ENCODE measurements around the gene CKAP4. TPM values are rescaled to one million over a fixed set of nuclear protein-coding genes. Genes with fewer than 3 reads are reported as not detected.
A peak's percentile ranks its signal among the peaks of the same experiment; 100 is the strongest.

CKAP4 gene
- total RNA-seq, 4 donors from 2014 or later: 28.7 to 51.6 (median 38.8) TPM

- no peaks in the 10 kb centered on the region for H3K9me3 ChIP-seq
- no peaks in the 10 kb centered on the region for H3K36me3 ChIP-seq
- TF ChIP-seq CTCF (IDR thresholded peaks at IDR 0.05): no peak
- no peak for TF ChIP-seq POLR2A (IDR thresholded peaks at IDR 0.05; ENCODE audit: low read depth)
- TF ChIP-seq EP300 (IDR thresholded peaks at IDR 0.05): no peak
- no peak for TF ChIP-seq POLR2AphosphoS5 (IDR thresholded peaks at IDR 0.05)
- 95% methylated on average over 3 of the region's 3 CpGs for WGBS
- peaks cover 0 to 15% (median 11%) of the 10 kb centered on the region in 4 donors for H3K4me1 ChIP-seq
- no peak for DNase-seq (ENCODE audit: extremely low spot score)
- H3K27ac ChIP-seq (replicated peaks in 1 of 4): no peak overlapping the region
- intact Hi-C loops (cut with DNase I): no loop called here
- H3K4me3 ChIP-seq: no peak overlapping the region
- no peaks in the 10 kb centered on the region for H3K27me3 ChIP-seq
Measured at GRCh38 chr12:106194351-106194750, 53.5 kb downstream of the CKAP4 start.

GRCh38 chr12:106193394-106194215, 54.2 kb downstream of the CKAP4 start:
- TF ChIP-seq POLR2A (IDR thresholded peaks at IDR 0.05; ENCODE audit: low read depth) (no peak), POLR2AphosphoS5 (IDR thresholded peaks at IDR 0.05) (no peak), CTCF (IDR thresholded peaks at IDR 0.05) (no peak)
- Histone ChIP-seq H3K9me3 (no peaks in the 10 kb centered on the region), H3K4me1 (peaks cover 0 to 15% (median 11%) of the 10 kb centered on the region in 4 donors), H3K27me3 (peaks cover 0 to 4% (median 0%) of the 10 kb centered on the region in 4 donors), H3K36me3 (no peaks in the 10 kb centered on the region), H3K27ac (replicated peaks in 1 of 4) (no peak overlapping the region), H3K4me3 (no peak overlapping the region)
- DNase-seq (ENCODE audit: extremely low spot score): peak; percentile 86
- intact Hi-C loops (cut with DNase I): no loop called here
- 73% methylated on average over 10 of the region's 10 CpGs for WGBS

- no peak for TF ChIP-seq POLR2A (IDR thresholded peaks at IDR 0.05; ENCODE audit: low read depth)
- TF ChIP-seq POLR2AphosphoS5 (IDR thresholded peaks at IDR 0.05): no peak
- no peak for TF ChIP-seq CTCF (IDR thresholded peaks at IDR 0.05)
- TF ChIP-seq EP300 (IDR thresholded peaks at IDR 0.05): no peak
- Histone ChIP-seq H3K9me3 (no peaks in the 10 kb centered on the region), H3K4me1 (peaks cover 0 to 15% (median 11%) of the 10 kb centered on the region in 4 donors), H3K4me3 (no peak overlapping the region), H3K36me3 (no peaks in the 10 kb centered on the region), H3K27ac (replicated peaks in 1 of 4) (no peak overlapping the region), H3K27me3 (peaks cover 0 to 12% (median 0%) of the 10 kb centered on the region in 4 donors)
- DNase-seq (ENCODE audit: extremely low spot score): no peak
- 82% methylated on average over 4 of the region's 4 CpGs for WGBS
- intact Hi-C loops (cut with DNase I): no loop called here
Measured at GRCh38 chr12:106192659-106193393, 55.0 kb downstream of the CKAP4 start.

- no peaks in the 10 kb centered on the region for H3K9me3 ChIP-seq
- peaks cover 0 to 10% (median 8%) of the 10 kb centered on the region in 4 donors for H3K4me1 ChIP-seq
- 92% methylated on average over 3 of the region's 3 CpGs for WGBS
- H3K4me3 ChIP-seq: no peak overlapping the region
- H3K36me3 ChIP-seq: no peaks in the 10 kb centered on the region
- H3K27me3 ChIP-seq: peaks cover 0 to 22% (median 0%) of the 10 kb centered on the region in 4 donors
- intact Hi-C loops (cut with DNase I): no loop called here
- no peak for DNase-seq (ENCODE audit: extremely low spot score)
- TF ChIP-seq POLR2AphosphoS5 (IDR thresholded peaks at IDR 0.05) (no peak), EP300 (IDR thresholded peaks at IDR 0.05) (no peak), CTCF (IDR thresholded peaks at IDR 0.05) (no peak), POLR2A (IDR thresholded peaks at IDR 0.05; ENCODE audit: low read depth) (no peak)
- no peak overlapping the region for H3K27ac ChIP-seq (replicated peaks in 1 of 4)
Measured at GRCh38 chr12:106190581-106190980, 57.2 kb downstream of the CKAP4 start.

Measured in esophagus muscularis mucosa (tissue), 4 donors.